ENCODE results near the gene SLC25A51. TPM values are rescaled to one million over a fixed set of nuclear protein-coding genes. Genes with fewer than 3 reads are reported as not detected.

The SLC25A51 gene
- total RNA-seq, 1 experiment from 2014 or later: 12.9 TPM

DNA sequence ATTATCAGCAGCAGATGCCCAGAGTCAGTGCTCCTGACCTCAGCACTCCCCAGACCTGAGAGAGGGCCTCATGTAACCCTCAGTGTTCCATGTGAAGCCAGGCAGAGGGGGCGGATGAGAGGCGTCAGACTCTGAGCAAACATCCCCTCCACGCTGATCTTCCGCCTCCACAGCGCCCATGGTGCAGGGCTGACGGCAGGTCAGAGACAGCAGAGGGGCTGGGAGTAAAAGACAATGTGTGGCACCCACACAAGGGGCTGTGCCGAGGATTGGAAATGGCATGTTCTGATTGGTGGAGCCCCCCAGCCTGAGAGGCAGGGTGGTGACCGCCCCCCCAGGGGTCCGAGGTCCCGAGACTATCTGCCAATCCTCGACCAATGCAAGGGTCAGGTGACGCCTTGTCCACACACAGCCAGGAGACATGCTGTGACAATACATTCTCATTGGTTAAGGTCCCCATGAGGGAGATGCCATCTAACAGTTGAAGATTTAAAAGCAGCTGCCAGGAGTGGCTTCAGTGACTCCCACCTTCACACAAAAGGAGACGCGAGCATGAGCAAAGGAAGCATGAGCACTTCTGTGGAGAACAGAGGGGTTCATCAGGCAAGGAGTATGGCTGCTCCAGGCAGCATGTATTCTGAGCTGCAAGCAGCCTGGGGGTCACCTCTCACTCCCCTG is 19.3 kb upstream of the SLC25A51 start:
- Mint-ChIP-seq H3K36me3 (ENCODE audit: insufficient read depth in 1 of 3, low read depth in 3 of 3) (no peaks in the 10 kb centered on the region), H3K4me3 (no peak overlapping the region; a peak in 1 of 5 replicates), H3K27me3 (ENCODE audit: low read depth) (no peaks in the 10 kb centered on the region; the same call in 1 of the 2 replicates), H3K9me3 (no peaks in the 10 kb centered on the region), H3K27ac (peak overlapping the region in 2 of 3 experiments; percentile 18 to 32; a peak in 4 of 7 replicates), H3K4me1 (peaks cover 61 to 72% of the 10 kb centered on the region in 2 experiments)
- Histone ChIP-seq H2BK15ac (ENCODE audit: low read depth, low read length) (no peak overlapping the region), H3K79me2 (ENCODE audit: insufficient read depth, low read length) (no peaks in the 10 kb centered on the region), H3K23ac (ENCODE audit: insufficient read length, low read depth, low read length) (no peak overlapping the region), H3K9me3 (ENCODE audit: control insufficient read depth, low read depth, low read length) (no peaks in the 10 kb centered on the region), H3K14ac (ENCODE audit: insufficient read depth, low read length) (no peak overlapping the region), H4K91ac (ENCODE audit: insufficient read length, low read depth, low read length) (no peak overlapping the region), H4K8ac (replicated peaks; ENCODE audit: insufficient read length, low read depth, low read length) (no peak overlapping the region), H2BK5ac (ENCODE audit: insufficient read length, low read length) (no peak overlapping the region), H3K18ac (ENCODE audit: insufficient read length, low read depth, low read length) (no peak overlapping the region), H3K23me2 (ENCODE audit: insufficient read length, low read depth, low read length, poor library complexity, severe bottlenecking) (no peaks in the 10 kb centered on the region), H3K79me1 (ENCODE audit: insufficient read depth, low read depth, low read length, poor library complexity, severe bottlenecking) (no peaks in the 10 kb centered on the region), H2AK5ac (ENCODE audit: insufficient read length, low read length) (no peak overlapping the region), H2AFZ (ENCODE audit: low read length) (no peak overlapping the region), H3T11ph (ENCODE audit: low read length) (no peak overlapping the region), H3K27ac (ENCODE audit: insufficient read length, low read depth, low read length) (no peak overlapping the region), H2BK20ac (ENCODE audit: low read depth, low read length, poor library complexity, severe bottlenecking) (no peak overlapping the region), H2BK120ac (ENCODE audit: low read depth, low read length, poor library complexity, severe bottlenecking) (no peak overlapping the region), H3K4me1 (ENCODE audit: insufficient read depth, low read length) (no peaks in the 10 kb centered on the region; the same call in 1 of the 2 replicates), H4K5ac (ENCODE audit: insufficient read length, low read depth, low read length) (no peak overlapping the region), H2BK12ac (ENCODE audit: insufficient read length, low read depth, low read length) (no peak overlapping the region), H3K9ac (ENCODE audit: extremely low read depth, insufficient read length, low read length) (no peak overlapping the region), H3K27me3 (ENCODE audit: insufficient read depth, low read length) (no peaks in the 10 kb centered on the region), H3K56ac (ENCODE audit: insufficient read length, low read depth, low read length) (no peak overlapping the region), H3K4ac (ENCODE audit: low read depth, low read length) (no peak overlapping the region), H3K4me2 (ENCODE audit: insufficient read depth, insufficient read length, low read length) (no peak overlapping the region), H4K20me1 (ENCODE audit: control insufficient read depth, insufficient read depth, insufficient read length) (no peaks in the 10 kb centered on the region)
- TF ChIP-seq, protein P1, sequence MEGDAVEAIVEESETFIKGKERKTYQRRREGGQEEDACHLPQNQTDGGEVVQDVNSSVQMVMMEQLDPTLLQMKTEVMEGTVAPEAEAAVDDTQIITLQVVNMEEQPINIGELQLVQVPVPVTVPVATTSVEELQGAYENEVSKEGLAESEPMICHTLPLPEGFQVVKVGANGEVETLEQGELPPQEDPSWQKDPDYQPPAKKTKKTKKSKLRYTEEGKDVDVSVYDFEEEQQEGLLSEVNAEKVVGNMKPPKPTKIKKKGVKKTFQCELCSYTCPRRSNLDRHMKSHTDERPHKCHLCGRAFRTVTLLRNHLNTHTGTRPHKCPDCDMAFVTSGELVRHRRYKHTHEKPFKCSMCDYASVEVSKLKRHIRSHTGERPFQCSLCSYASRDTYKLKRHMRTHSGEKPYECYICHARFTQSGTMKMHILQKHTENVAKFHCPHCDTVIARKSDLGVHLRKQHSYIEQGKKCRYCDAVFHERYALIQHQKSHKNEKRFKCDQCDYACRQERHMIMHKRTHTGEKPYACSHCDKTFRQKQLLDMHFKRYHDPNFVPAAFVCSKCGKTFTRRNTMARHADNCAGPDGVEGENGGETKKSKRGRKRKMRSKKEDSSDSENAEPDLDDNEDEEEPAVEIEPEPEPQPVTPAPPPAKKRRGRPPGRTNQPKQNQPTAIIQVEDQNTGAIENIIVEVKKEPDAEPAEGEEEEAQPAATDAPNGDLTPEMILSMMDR (conservative IDR thresholded peaks at IDR 0.05): no peak
- no peak for DNase-seq
- WGBS (ENCODE audit: extremely low coverage, insufficient read length, low lambda C conversion rate): no CpG with 5 or more reads among the region's 14 CpGs

Data from H9 (cell line).